ENCODE measurements around the gene ST3GAL3.
"Not testable (repeated sequence)": the region's sequence is repeated elsewhere in the genome, so short reads cannot be mapped to it uniquely, and the experiment has no call there.

Gene ST3GAL3

DNA sequence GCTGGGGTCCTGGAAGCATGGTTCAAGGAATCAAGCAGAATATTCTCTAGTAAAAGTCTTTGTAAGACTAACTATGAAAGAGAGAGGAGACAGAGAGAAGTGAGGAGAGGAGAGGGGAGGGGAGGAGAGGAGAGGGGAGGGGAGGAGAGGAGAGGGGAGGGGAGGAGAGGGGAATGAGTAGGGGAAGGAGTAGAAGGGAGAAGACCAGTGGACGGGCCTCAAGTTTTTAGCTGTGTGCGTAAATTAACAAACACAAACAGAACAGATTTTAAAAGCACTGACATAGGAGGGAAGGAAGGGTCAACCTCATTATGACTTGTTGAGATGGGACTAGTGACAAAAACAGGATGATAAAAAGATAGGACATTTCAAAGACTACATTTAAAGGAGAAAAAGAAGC lies 62.8 kb downstream of the ST3GAL3 start:
- TF ChIP-seq CTCF (IDR thresholded peaks at IDR 0.05; ENCODE audit: extremely low read depth, insufficient read depth, missing control alignments) = no peak
- no peak for DNase-seq (ENCODE audit: low spot score)
- in situ Hi-C loops (cut with MboI; ENCODE audit: low pct_unique_long_range_greater_than_20kb, low sequenced_read_pairs, unreplicated experiment) = no loop called here

- in situ Hi-C loops (cut with MboI; ENCODE audit: low pct_unique_long_range_greater_than_20kb, low sequenced_read_pairs, unreplicated experiment) = no loop called here
- DNase-seq (ENCODE audit: low spot score) = no peak
- TF ChIP-seq CTCF (IDR thresholded peaks at IDR 0.05; ENCODE audit: extremely low read depth, insufficient read depth, missing control alignments) = no peak
Observed at GRCh38 chr1:43772978-43773377, 65.6 kb downstream of the ST3GAL3 start.

GRCh38 chr1:43773821-43774220 lies 66.5 kb downstream of the ST3GAL3 start:
- in situ Hi-C loops (cut with MboI; ENCODE audit: low pct_unique_long_range_greater_than_20kb, low sequenced_read_pairs, unreplicated experiment) = no loop called here
- TF ChIP-seq CTCF (IDR thresholded peaks at IDR 0.05; ENCODE audit: extremely low read depth, insufficient read depth, missing control alignments) = no peak
- DNase-seq (ENCODE audit: low spot score) = no peak

DNA sequence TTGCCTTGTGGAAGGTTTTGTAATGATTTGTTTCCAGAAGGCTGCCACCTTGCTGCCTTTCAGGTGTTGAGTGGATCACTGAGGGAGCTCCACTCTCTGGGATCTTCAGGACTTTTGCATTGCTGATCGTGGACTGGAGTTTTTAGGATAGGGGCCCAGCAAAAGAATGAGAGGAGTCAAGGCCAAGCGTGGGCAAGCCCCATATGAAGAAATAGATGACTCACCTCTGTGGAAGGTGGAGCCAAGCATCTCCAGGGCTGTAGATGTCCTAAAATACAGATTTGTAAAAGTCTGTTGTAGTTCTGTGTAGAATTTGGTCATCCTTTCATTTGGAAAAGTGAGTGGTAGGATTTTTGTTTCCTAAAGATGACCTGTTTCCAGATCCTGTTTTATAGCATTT lies 67.0 kb downstream of the ST3GAL3 start:
- TF ChIP-seq CTCF (IDR thresholded peaks at IDR 0.05; ENCODE audit: extremely low read depth, insufficient read depth, missing control alignments) = no peak
- DNase-seq (ENCODE audit: low spot score) = no peak
- in situ Hi-C loops (cut with MboI; ENCODE audit: low pct_unique_long_range_greater_than_20kb, low sequenced_read_pairs, unreplicated experiment) = no loop called here

DNA sequence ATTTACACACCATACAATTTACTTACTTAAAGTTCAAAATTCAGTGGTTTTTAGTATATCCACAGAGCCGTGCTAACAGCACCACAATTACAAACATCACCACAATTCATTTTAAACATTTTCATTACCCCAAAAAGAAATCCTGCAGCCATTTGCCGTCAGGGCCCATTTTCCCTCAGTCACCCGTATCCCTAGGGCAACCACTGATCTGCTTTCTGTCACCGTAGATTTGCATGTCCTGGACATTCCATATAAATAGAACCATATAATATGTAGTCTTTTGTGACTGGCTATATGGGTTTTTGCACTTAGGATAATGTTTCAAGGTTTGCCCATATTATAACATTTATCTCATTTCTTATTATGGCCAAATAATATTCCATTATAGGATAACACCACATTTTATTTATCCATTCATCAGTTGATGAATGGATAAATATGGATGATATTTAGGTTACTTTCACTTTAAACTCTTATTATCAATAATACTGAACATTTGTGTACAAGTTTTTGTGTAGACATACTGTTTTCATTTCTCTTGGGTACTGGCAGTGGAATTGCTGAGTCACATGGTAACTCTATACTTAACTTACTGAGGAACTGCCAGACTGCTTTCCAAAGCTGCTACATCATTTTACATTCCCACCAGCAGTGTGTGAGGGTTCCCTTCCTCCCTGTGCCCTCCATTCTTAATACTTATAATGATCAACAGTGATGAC lies 68.9 kb downstream of the ST3GAL3 start:
- TF ChIP-seq CTCF (IDR thresholded peaks at IDR 0.05; ENCODE audit: extremely low read depth, insufficient read depth, missing control alignments) = no peak
- in situ Hi-C loops (cut with MboI; ENCODE audit: low pct_unique_long_range_greater_than_20kb, low sequenced_read_pairs, unreplicated experiment) = no loop called here
- DNase-seq (ENCODE audit: low spot score) = no peak

GRCh38 chr1:43777916-43778315 lies 70.6 kb downstream of the ST3GAL3 start:
- in situ Hi-C loops (cut with MboI; ENCODE audit: low pct_unique_long_range_greater_than_20kb, low sequenced_read_pairs, unreplicated experiment) = not testable (repeated sequence)

GRCh38 chr1:43779266-43779665 lies 71.9 kb downstream of the ST3GAL3 start:
- TF ChIP-seq CTCF (IDR thresholded peaks at IDR 0.05; ENCODE audit: extremely low read depth, insufficient read depth, missing control alignments) = no peak
- in situ Hi-C loops (cut with MboI; ENCODE audit: low pct_unique_long_range_greater_than_20kb, low sequenced_read_pairs, unreplicated experiment) = no loop called here

More at GRCh38 chr1:43777916-43778315, 70.6 kb downstream of the ST3GAL3 start:
- not testable (repeated sequence) for DNase-seq (ENCODE audit: low spot score)

More at GRCh38 chr1:43779266-43779665, 71.9 kb downstream of the ST3GAL3 start:
- DNase-seq (ENCODE audit: low spot score) = no peak
